GM18909 (cell line): ENCODE results near the gene SNX25.

ENCODE experiments used
- ATAC-seq: cut with Tn5 transposase; IDR thresholded peaks from one replicate; pipeline ENCODE4 v1.9.1; 2021; ENCODE audit warnings: mild to moderate bottlenecking; ENCODE audit not compliant: unreplicated experiment, poor library complexity

SNX25 gene

DNA sequence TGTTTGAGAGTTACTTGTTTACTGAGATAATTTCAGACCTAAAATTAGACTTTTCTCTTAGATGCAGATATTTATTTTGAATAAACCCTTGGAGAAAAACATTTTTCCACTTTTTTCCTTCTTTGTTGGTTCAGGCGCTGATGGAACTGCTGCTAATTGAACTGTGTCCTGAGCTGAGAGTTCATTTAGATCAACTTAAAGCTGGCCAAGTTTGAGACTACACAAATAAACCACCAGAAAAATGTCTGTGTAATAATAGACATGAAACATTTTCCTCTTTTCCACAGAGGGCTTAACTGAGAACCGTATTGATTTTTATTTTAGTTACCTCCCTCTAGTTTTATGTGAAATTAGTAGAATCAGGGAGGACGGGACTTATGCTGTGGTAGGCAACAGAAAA lies 153.9 kb downstream of the SNX25 start:
- ATAC-seq = no peak

DNA sequence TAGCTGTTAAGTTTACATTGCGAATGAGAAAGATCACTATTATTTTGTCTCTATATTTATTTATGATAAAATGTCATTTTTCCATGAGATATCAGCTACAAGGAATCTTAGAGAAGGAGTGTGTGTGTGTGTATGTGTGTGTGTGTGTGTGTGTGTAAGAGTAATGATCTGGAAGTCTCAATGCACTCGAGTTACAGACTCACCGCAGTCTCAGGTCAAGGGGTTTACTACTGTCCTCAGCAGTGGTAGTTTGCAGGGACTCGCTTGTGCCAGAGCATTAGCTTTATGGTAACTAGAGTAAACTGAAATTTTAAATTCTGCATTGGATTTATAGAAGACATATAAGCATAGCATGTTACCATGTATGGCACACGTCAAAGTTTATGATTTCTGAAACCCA lies 155.5 kb downstream of the SNX25 start:
- ATAC-seq = no peak

- ATAC-seq = no peak
Observed at GRCh38 chr4:185369731-185370130, 160.3 kb downstream of the SNX25 start.

DNA sequence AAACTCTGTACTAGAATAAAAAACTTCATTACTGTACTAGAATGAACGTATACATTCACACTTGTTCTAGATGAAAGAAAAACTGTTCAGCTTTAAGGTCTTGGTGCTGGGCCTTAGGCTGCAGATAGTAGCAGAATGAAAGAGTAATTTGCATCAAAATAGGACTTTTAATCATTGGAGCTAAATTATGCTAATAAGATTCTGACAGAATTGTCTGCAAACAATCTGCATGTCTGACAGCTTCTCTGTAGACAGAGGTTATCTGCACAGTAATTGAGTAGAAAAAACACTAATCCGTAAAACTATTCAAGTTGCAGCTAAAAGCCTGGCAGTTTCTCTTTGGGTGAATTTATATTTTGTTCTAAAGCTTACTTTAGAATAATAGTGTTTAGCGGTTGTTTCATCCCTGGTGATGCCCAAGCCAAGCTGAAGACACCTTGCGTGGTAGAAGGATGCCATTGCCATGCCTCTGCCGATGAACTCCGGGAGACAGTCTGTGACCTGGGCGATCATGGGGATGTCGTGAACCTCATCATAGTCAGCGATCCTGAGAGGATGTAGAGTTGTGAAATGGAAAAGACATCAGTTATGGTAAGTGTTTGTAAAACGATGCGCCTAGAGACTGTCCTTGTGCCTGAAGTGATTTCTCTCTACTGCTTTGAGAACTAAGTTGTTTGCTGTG lies 161.0 kb downstream of the SNX25 start:
- ATAC-seq = no peak

GRCh38 chr4:185371702-185372101 lies 162.3 kb downstream of the SNX25 start:
- ATAC-seq = no peak

- no peak for ATAC-seq
Observed at GRCh38 chr4:185374027-185374426, 164.6 kb downstream of the SNX25 start.

DNA sequence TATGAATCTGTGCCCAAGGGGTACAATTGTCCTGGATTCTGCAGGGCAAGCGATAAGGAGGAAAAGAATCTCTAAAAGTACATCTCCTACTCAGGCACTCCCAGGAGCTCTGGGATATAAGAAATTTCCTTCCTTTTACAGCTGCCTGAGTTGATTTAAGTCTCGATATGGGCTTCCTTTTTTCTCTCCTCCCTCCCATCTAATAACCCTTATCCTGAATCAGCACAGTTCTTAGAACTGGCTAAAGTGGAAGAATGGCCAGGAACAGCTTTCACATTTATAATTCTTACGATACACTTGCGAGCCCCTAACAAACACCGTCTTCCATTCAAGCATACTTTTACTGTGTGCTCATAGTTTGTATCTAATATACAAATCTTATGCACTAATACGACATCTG lies 165.2 kb downstream of the SNX25 start:
- no peak for ATAC-seq

- no peak for ATAC-seq
Observed at GRCh38 chr4:185378264-185378663, 168.9 kb downstream of the SNX25 start.

DNA sequence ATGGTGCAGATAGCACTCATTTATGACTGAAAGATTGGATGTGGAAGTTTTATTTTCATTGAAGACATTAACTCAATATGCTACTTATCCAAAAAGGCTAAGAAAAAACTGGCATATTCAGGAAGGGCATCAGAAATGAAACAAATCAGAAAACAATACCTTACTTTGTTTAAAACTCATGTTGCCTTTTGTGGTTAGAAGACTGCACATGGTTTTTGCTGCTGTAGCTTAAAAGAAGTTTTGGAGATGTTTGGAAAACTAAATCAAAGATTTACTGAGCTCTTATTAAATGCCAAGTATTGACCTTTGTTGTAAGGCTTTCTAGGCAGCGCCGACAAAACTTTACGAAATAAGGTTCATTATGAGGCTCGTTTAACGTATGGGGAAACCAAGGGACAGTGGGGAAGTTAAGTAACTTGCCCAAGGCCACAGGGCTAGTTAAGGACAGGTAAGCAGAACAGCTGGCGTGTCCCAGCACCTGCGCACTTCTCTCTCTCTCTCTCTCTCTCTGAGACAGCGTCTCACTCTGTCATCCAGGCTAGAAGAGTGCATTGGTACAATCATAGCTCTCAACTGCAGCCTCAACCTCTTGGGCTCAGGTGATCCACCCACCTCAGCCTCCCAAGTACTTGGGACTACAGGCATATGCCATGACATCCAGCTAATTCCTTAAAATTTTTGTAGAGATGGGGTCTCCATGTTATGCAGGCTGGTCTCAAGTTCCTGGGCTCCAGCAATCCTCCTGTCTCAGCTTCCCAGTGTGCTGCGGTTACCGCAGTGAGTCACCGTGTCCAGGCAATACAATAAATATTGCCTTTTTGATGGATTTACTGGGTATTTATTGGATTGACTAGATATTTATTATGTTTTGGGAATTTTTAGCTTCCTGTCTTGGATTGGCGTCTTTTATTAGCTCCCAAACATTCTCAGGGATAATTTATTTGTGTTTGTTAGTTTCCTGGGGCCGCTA lies 170.2 kb downstream of the SNX25 start:
- ATAC-seq = no peak

GRCh38 chr4:185380320-185380719 lies 170.9 kb downstream of the SNX25 start:
- no peak for ATAC-seq

DNA sequence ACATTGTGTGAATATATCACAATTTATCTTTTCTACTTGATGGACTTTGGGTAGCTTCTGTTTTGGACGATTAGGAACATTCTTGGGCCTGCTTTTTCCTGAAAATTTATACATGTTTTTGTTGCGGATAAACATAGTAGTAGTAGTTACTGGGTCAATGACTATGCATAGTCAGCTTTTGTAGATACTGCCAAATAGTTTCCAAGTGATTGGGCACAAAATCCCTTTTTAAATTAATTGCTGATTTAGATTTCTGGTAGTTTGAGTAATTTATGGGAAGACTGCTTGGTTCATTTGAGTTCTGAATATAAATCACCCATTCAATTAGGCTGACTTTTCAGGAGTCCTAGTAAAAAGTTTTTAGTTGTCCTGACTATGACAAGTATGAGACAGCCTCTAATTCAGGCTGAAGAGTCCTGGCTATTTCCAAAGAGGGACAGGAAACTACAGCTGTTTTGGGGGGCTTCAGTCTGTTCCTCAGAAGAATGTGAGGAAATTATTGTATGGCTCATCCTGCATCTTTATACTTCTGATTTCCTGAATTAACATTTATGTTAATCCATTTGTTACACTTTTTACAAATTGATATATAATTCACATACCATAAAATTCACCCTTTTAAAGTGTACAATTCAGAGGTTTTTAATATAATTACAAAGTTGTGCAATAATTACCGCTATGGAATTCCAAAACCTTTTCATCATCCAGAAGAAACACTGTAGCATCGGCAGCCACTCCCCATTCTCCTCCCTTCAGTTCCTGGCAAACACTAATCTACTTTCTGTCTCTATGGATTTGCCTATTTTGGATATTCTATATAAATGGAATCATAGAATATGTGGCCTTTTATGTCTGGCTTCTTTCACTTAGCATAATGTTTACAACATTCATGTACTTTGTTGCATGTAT lies 172.1 kb downstream of the SNX25 start:
- ATAC-seq = no peak

DNA sequence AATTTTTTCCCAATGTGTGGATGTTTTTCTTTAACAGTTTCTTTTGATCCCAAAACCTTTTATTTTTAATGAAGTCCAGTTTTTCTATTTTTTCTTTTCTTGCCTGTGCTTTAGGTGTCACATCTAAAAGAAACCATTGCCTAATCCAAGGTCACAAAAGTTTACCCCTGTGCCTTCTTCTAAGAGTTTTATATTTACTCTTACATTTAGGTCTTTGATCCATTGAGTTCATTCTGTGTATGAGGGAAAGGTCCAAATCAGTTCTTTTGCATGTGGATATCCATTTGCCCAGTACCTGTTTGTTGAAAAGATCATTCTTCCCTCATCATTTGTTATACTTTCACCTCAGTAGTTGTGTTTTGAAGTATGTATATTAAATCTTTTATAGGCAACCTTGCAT lies 173.4 kb downstream of the SNX25 start:
- ATAC-seq = no peak

- ATAC-seq = no peak
Observed at GRCh38 chr4:185383451-185383850, 174.1 kb downstream of the SNX25 start.

DNA sequence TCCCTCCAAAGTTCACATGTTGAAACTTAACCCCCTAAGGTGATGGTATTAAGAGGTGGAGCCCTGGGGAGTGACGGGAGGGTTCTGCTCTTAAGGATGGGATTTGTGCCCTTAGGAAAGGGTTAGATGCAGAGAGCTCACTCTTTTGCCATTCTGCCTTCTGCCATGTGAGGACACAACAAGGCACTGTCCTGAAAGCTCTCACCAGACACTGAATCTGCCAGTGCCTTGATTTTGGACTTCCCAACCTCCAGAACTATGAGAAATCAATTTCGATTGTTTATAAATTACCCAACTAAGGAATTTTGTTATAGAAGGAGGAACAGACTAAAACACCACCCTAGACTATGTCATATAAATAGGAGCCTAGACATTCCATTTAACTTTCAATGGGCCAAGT lies 174.7 kb downstream of the SNX25 start:
- ATAC-seq = no peak

DNA sequence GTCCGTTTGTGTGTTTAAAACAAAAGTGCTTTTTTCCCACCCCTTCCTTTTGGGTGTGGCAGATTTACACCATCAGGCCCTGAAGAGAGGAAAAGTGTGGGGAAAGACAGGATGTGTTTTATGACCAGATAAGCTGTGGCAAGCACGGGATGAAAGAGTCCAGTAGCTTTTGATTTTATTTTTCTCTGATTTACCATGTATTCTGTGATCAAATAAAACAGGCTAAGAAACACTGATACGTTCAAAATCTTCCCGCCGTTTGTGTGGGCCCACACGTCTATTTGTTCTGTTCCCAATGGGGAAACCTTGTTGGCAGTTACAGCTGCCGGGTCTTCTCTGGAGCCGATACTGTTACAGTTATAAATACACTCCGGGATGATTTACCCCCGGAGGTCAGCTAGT lies 175.5 kb downstream of the SNX25 start:
- ATAC-seq = no peak

GRCh38 chr4:185387957-185388356 lies 178.6 kb downstream of the SNX25 start:
- ATAC-seq = no peak

GRCh38 chr4:185390941-185391340 lies 181.5 kb downstream of the SNX25 start:
- ATAC-seq = no peak

DNA sequence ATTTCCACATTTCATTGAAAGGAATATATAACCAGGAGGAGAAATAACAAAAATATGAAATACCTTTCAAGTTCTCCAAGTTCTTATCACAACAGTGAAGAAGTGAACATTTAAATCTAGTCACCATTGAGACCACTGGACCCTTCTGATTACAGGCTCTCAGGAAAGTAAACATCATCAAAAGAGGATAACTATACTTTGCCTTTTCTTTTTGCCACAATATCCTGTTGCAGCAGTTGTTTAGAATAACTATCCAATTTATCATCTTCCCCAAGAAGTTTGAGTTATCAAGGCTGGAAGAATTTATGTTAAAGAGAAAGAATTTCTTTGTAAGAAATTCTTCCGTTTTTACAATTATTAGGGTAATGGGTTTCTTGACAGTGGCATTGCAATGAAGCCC lies 182.8 kb downstream of the SNX25 start:
- no peak for ATAC-seq

DNA sequence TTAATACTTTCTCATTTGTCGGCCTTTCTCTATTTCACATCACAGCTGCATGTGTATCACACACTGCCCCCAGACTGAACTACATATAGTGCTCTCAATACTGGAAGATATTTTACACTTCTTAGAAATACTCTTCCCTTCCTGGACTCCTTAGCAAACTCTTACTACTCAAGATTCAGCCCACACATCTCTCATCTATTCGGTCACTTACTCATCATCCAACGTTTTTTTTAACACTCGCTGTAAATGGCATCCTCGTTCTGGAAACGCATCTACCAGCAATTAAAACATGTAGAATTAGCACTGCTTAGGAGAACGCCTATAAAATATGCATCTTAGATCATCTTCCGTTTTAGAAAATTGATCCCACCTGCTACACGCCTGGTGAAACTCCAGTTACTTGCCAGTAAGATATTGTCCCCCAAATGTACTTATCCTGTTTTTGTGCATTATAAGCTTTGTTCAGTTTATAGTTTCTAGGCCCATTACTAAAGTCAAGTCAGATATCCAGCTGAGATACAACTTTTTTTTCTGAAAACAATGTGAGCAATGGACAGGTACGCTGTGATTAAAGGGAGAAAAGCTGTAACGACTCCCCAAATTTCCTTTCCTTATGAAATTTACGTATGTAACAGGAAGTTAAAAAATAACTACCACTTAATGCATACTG lies 185.3 kb downstream of the SNX25 start:
- no peak for ATAC-seq
